PFSK-1 (cell line): ENCODE data around the gene PARP15.

ENCODE experiments used
- POLR2AphosphoS5 ChIP-seq: IDR thresholded peaks from 2 replicates; pipeline ENCODE4 v1.6.1; 2012; ENCODE audit warnings: low read depth, mild to moderate bottlenecking, control low read depth, low read length, moderate library complexity
- TAF1 ChIP-seq: IDR thresholded peaks from 2 replicates; pipeline ENCODE4 v1.6.1; 2012; ENCODE audit warnings: low read length, control low read depth, borderline replicate concordance; ENCODE audit not compliant: insufficient read depth

- TF ChIP-seq POLR2AphosphoS5, result no peak
- no peak for TF ChIP-seq TAF1
These were observed 10.1 kb downstream of the PARP15 start for GRCh38 chr3:122587572-122587971.
